Fibroblast of skin of left biceps (primary cell): ENCODE measurements around the gene OTOGL.
"Not testable (repeated sequence)": the region's sequence is repeated elsewhere in the genome, so short reads cannot be mapped to it uniquely, and the experiment has no call there.

Experiments
- DNase-seq, 2 experiments: peaks; one replicate each; pipeline ENCODE4 v3.0.0-alpha.2; 2013; ENCODE audit warnings: low read depth in 2 of 2

The OTOGL gene

GRCh38 chr12:80120994-80121393 is 21.7 kb downstream of the OTOGL start:
- DNase-seq = no peak

- DNase-seq = peak; percentile 41 to 43
Observed at GRCh38 chr12:80121661-80122060, 22.3 kb downstream of the OTOGL start.

GRCh38 chr12:80129895-80130530 is 30.7 kb downstream of the OTOGL start:
- DNase-seq = peak; percentile 78 to 81

GRCh38 chr12:80135624-80136023 is 36.3 kb downstream of the OTOGL start:
- no peak for DNase-seq

- no peak for DNase-seq
Observed at GRCh38 chr12:80140005-80140404, 40.7 kb downstream of the OTOGL start.

GRCh38 chr12:80142640-80143039 is 43.3 kb downstream of the OTOGL start:
- no peak for DNase-seq

GRCh38 chr12:80143537-80143936 is 44.2 kb downstream of the OTOGL start:
- no peak for DNase-seq

GRCh38 chr12:80149547-80150313 is 50.4 kb downstream of the OTOGL start:
- not testable (repeated sequence) for DNase-seq

- DNase-seq = no peak
Observed at GRCh38 chr12:80151131-80151530, 51.8 kb downstream of the OTOGL start.

GRCh38 chr12:80154261-80154660 is 54.9 kb downstream of the OTOGL start:
- no peak for DNase-seq

- DNase-seq = no peak
Observed at GRCh38 chr12:80156306-80156705, 57.0 kb downstream of the OTOGL start.

GRCh38 chr12:80157645-80158044 is 58.3 kb downstream of the OTOGL start:
- DNase-seq = no peak

- DNase-seq = no peak
Observed at GRCh38 chr12:80161612-80162011, 62.3 kb downstream of the OTOGL start.

GRCh38 chr12:80162177-80162576 is 62.8 kb downstream of the OTOGL start:
- DNase-seq = no peak

- DNase-seq = no peak
Observed at GRCh38 chr12:80165746-80166145, 66.4 kb downstream of the OTOGL start.

GRCh38 chr12:80166751-80167150 is 67.4 kb downstream of the OTOGL start:
- DNase-seq = no peak

- DNase-seq = no peak
Observed at GRCh38 chr12:80168936-80169335, 69.6 kb downstream of the OTOGL start.

- DNase-seq = no peak
Observed at GRCh38 chr12:80170915-80171314, 71.6 kb downstream of the OTOGL start.

GRCh38 chr12:80173083-80173864 is 73.9 kb downstream of the OTOGL start:
- DNase-seq = no peak

- DNase-seq = no peak
Observed at GRCh38 chr12:80175307-80175930, 76.1 kb downstream of the OTOGL start.

- DNase-seq = no peak
Observed at GRCh38 chr12:80176706-80177105, 77.4 kb downstream of the OTOGL start.

- no peak for DNase-seq
Observed at GRCh38 chr12:80178846-80179245, 79.5 kb downstream of the OTOGL start.
